Measurements from ENCODE around the gene PDX1. TPM values are rescaled to one million over a fixed set of nuclear protein-coding genes. Genes with fewer than 3 reads are reported as not detected.

PDX1 gene
- total RNA-seq, 5 donors from 2014 or later (not counting 1 experiment from before 2014, with no cell fraction given), result not detected

- Mint-ChIP-seq H3K27ac (no peak overlapping the region), H3K27me3 (peaks cover 85 to 92% of the 10 kb centered on the region in 2 donors), H3K4me3 (peak overlapping the region in 1 of 3 donors; percentile 54), H3K36me3 (no peaks in the 10 kb centered on the region), H3K9me3 (no peaks in the 10 kb centered on the region), H3K4me1 (peaks cover 31 to 37% (median 36%) of the 10 kb centered on the region in 3 donors)
- DNase-seq (no peak), ATAC-seq (replicated peaks in 1 of 4) (no peak)
- Histone ChIP-seq H3K4me3 (ENCODE audit: control insufficient read depth in 1 of 2, extremely low read depth in 1 of 2, low read length in 1 of 2) (peak overlapping the region in 1 of 2 donors; percentile 19), H3K27ac (ENCODE audit: low read length) (no peak overlapping the region), H3K9me3 (no peaks in the 10 kb centered on the region), H3K27me3 (replicated peaks in 1 of 2; ENCODE audit: control insufficient read depth in 2 of 2, extremely low read depth in 1 of 2, insufficient read depth in 2 of 2, low read length in 1 of 2) (peaks cover 30 to 80% of the 10 kb centered on the region in 2 experiments), H3K4me1 (ENCODE audit: control insufficient read depth in 1 of 2, extremely low read depth in 1 of 2, insufficient read depth in 2 of 2, low read length in 2 of 2) (peaks cover 0 to 12% of the 10 kb centered on the region in 2 experiments), H3K36me3 (ENCODE audit: control insufficient read depth in 2 of 2, extremely low read depth in 1 of 2, insufficient read depth in 1 of 2, low read length in 1 of 2) (no peaks in the 10 kb centered on the region)
- CTCF ChIA-PET, result no interaction called here
- 6% methylated on average over 25 of the region's 35 CpGs for WGBS (ENCODE audit: insufficient coverage)
- POLR2A ChIA-PET, result no interaction called here
Measured at GRCh38 chr13:27926644-27927434, 7.0 kb downstream of the PDX1 start.

- no peaks in the 10 kb centered on the region for H3K9me3 ChIP-seq
- CTCF ChIA-PET, result no interaction called here
- Mint-ChIP-seq H3K36me3 (no peaks in the 10 kb centered on the region), H3K27me3 (peaks cover 89 to 92% of the 10 kb centered on the region in 2 donors), H3K27ac (no peak overlapping the region), H3K9me3 (no peaks in the 10 kb centered on the region), H3K4me1 (peaks cover 31 to 37% (median 34%) of the 10 kb centered on the region in 3 donors), H3K4me3 (peak overlapping the region in 1 of 3 donors; percentile 54)
- 10% methylated on average over 42 of the region's 53 CpGs for WGBS (ENCODE audit: insufficient coverage)
- no peak for DNase-seq
- H3K27me3 ChIP-seq (replicated peaks in 1 of 2; ENCODE audit: control insufficient read depth in 2 of 2, extremely low read depth in 1 of 2, insufficient read depth in 2 of 2, low read length in 1 of 2), result peaks cover 30 to 73% of the 10 kb centered on the region in 2 experiments
- no peak overlapping the region for H3K4me3 ChIP-seq (ENCODE audit: control insufficient read depth in 1 of 2, extremely low read depth in 1 of 2, low read length in 1 of 2)
- H3K4me1 ChIP-seq (ENCODE audit: control insufficient read depth in 1 of 2, extremely low read depth in 1 of 2, insufficient read depth in 2 of 2, low read length in 2 of 2), result peaks cover 0 to 11% of the 10 kb centered on the region in 2 experiments
- H3K27ac ChIP-seq (ENCODE audit: low read length), result no peak overlapping the region
- H3K36me3 ChIP-seq (ENCODE audit: control insufficient read depth in 2 of 2, extremely low read depth in 1 of 2, insufficient read depth in 1 of 2, low read length in 1 of 2), result no peaks in the 10 kb centered on the region
- POLR2A ChIA-PET, result no interaction called here
- ATAC-seq (replicated peaks in 1 of 4), result no peak
Measured at GRCh38 chr13:27927444-27928352, 7.9 kb downstream of the PDX1 start.

- H3K4me1 ChIP-seq (ENCODE audit: control insufficient read depth in 1 of 2, extremely low read depth in 1 of 2, insufficient read depth in 2 of 2, low read length in 2 of 2), result peaks cover 0 to 11% of the 10 kb centered on the region in 2 experiments
- H3K36me3 ChIP-seq (ENCODE audit: control insufficient read depth in 2 of 2, extremely low read depth in 1 of 2, insufficient read depth in 1 of 2, low read length in 1 of 2), result no peaks in the 10 kb centered on the region
- H3K27me3 Mint-ChIP-seq, result peaks cover 84 to 87% of the 10 kb centered on the region in 2 donors
- H3K9me3 ChIP-seq, result no peaks in the 10 kb centered on the region
- H3K27ac ChIP-seq (ENCODE audit: low read length), result no peak overlapping the region
- no peaks in the 10 kb centered on the region for H3K9me3 Mint-ChIP-seq
- no peak overlapping the region for H3K27ac Mint-ChIP-seq
- H3K27me3 ChIP-seq (replicated peaks in 1 of 2; ENCODE audit: control insufficient read depth in 2 of 2, extremely low read depth in 1 of 2, insufficient read depth in 2 of 2, low read length in 1 of 2), result peaks cover 29 to 68% of the 10 kb centered on the region in 2 experiments
- H3K4me3 ChIP-seq (ENCODE audit: control insufficient read depth in 1 of 2, extremely low read depth in 1 of 2, low read length in 1 of 2), result no peak overlapping the region
- H3K4me3 Mint-ChIP-seq, result peak overlapping the region in 1 of 3 donors; percentile 54
- POLR2A ChIA-PET, result no interaction called here
- ATAC-seq (replicated peaks in 1 of 4) (no peak), DNase-seq (no peak)
- peaks cover 28 to 37% (median 32%) of the 10 kb centered on the region in 3 donors for H3K4me1 Mint-ChIP-seq
- CTCF ChIA-PET, result no interaction called here
- 16% methylated on average over 26 of the region's 26 CpGs for WGBS (ENCODE audit: insufficient coverage)
- H3K36me3 Mint-ChIP-seq, result no peaks in the 10 kb centered on the region
Measured at GRCh38 chr13:27928353-27928804, 8.6 kb downstream of the PDX1 start.

GRCh38 chr13:27928805-27929753 lies 9.3 kb downstream of the PDX1 start:
- Histone ChIP-seq H3K36me3 (ENCODE audit: control insufficient read depth in 2 of 2, extremely low read depth in 1 of 2, insufficient read depth in 1 of 2, low read length in 1 of 2) (no peaks in the 10 kb centered on the region), H3K4me1 (ENCODE audit: control insufficient read depth in 1 of 2, extremely low read depth in 1 of 2, insufficient read depth in 2 of 2, low read length in 2 of 2) (peaks cover 0 to 8% of the 10 kb centered on the region in 2 experiments), H3K9me3 (no peaks in the 10 kb centered on the region), H3K27me3 (replicated peaks in 1 of 2; ENCODE audit: control insufficient read depth in 2 of 2, extremely low read depth in 1 of 2, insufficient read depth in 2 of 2, low read length in 1 of 2) (peaks cover 32 to 67% of the 10 kb centered on the region in 2 experiments), H3K27ac (ENCODE audit: low read length) (no peak overlapping the region), H3K4me3 (ENCODE audit: control insufficient read depth in 1 of 2, extremely low read depth in 1 of 2, low read length in 1 of 2) (no peak overlapping the region)
- no peak for DNase-seq
- Mint-ChIP-seq H3K4me3 (no peak overlapping the region), H3K9me3 (no peaks in the 10 kb centered on the region), H3K4me1 (peaks cover 21 to 32% (median 27%) of the 10 kb centered on the region in 3 donors), H3K36me3 (no peaks in the 10 kb centered on the region), H3K27me3 (peaks cover 81 to 85% of the 10 kb centered on the region in 2 donors), H3K27ac (peak overlapping the region in 1 of 2 donors; percentile 11)
- POLR2A ChIA-PET, result no interaction called here
- no peak for ATAC-seq (replicated peaks in 1 of 4)
- CTCF ChIA-PET, result no interaction called here
- WGBS (ENCODE audit: insufficient coverage), result 14% methylated on average over 29 of the region's 48 CpGs

GRCh38 chr13:27929868-27930267 lies 10.1 kb downstream of the PDX1 start:
- ChIA-PET CTCF (interaction anchor here in 1 of 2 donors (1.0 kb wide), 1 partner anchor 103 kb away, joined by 3 read pairs; no protein-coding TSS in a partner anchor), POLR2A (no interaction called here)
- no peaks in the 10 kb centered on the region for H3K36me3 ChIP-seq (ENCODE audit: control insufficient read depth in 2 of 2, extremely low read depth in 1 of 2, insufficient read depth in 1 of 2, low read length in 1 of 2)
- no peak overlapping the region for H3K27ac ChIP-seq (ENCODE audit: low read length)
- peaks cover 29 to 61% of the 10 kb centered on the region in 2 experiments for H3K27me3 ChIP-seq (replicated peaks in 1 of 2; ENCODE audit: control insufficient read depth in 2 of 2, extremely low read depth in 1 of 2, insufficient read depth in 2 of 2, low read length in 1 of 2)
- peaks cover 0 to 8% of the 10 kb centered on the region in 2 experiments for H3K4me1 ChIP-seq (ENCODE audit: control insufficient read depth in 1 of 2, extremely low read depth in 1 of 2, insufficient read depth in 2 of 2, low read length in 2 of 2)
- no peak overlapping the region for H3K4me3 ChIP-seq (ENCODE audit: control insufficient read depth in 1 of 2, extremely low read depth in 1 of 2, low read length in 1 of 2)
- H3K36me3 Mint-ChIP-seq, result no peaks in the 10 kb centered on the region
- H3K4me3 Mint-ChIP-seq, result no peak overlapping the region
- ATAC-seq (replicated peaks in 1 of 4), result no peak
- no peaks in the 10 kb centered on the region for H3K9me3 Mint-ChIP-seq
- no peaks in the 10 kb centered on the region for H3K9me3 ChIP-seq
- H3K4me1 Mint-ChIP-seq, result peaks cover 20 to 30% (median 25%) of the 10 kb centered on the region in 3 donors
- DNase-seq, result no peak
- H3K27me3 Mint-ChIP-seq, result peaks cover 79 to 81% of the 10 kb centered on the region in 2 donors
- no peak overlapping the region for H3K27ac Mint-ChIP-seq
